ENCODE data around the gene KIF25.

Gene KIF25

DNA sequence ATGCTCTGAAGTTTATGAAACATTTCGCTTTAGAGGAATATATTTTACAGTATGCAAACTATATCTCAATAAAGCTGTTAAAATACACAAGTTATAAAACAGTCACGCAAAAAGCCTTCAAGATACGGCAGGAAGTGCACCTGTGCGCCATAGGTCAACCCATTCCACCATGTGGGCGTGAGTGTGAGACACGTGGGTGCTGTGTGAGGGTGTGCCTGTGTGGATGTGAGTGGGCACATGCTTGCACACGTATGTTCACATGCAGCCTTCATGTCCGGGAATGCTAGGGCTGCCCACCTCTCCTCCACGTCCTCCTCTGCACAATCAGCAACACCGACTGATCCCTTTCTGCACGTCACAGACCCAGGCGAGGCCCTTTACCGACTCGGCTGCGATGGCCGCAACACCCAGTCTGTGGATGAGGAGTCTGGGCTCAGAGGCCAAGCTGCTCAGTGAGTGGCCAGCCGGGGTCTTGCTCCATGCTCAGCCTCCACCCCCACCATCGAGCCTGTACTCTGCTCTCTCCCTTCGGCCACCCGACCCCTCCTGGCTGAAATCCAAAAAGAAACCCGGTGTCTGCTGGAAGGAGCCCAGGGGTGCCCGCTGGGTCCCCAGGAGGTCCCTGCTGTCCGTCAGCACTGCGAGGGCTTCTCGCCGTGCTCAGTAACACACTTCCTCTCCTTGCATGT, 84.5 kb downstream of the KIF25 start:
- TF ChIP-seq, protein P1, sequence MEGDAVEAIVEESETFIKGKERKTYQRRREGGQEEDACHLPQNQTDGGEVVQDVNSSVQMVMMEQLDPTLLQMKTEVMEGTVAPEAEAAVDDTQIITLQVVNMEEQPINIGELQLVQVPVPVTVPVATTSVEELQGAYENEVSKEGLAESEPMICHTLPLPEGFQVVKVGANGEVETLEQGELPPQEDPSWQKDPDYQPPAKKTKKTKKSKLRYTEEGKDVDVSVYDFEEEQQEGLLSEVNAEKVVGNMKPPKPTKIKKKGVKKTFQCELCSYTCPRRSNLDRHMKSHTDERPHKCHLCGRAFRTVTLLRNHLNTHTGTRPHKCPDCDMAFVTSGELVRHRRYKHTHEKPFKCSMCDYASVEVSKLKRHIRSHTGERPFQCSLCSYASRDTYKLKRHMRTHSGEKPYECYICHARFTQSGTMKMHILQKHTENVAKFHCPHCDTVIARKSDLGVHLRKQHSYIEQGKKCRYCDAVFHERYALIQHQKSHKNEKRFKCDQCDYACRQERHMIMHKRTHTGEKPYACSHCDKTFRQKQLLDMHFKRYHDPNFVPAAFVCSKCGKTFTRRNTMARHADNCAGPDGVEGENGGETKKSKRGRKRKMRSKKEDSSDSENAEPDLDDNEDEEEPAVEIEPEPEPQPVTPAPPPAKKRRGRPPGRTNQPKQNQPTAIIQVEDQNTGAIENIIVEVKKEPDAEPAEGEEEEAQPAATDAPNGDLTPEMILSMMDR (IDR thresholded peaks at IDR 0.05; ENCODE audit: insufficient read depth, low read depth, low read length, missing control alignments), result no peak
- DNase-seq (ENCODE audit: low read depth), result no peak

DNA sequence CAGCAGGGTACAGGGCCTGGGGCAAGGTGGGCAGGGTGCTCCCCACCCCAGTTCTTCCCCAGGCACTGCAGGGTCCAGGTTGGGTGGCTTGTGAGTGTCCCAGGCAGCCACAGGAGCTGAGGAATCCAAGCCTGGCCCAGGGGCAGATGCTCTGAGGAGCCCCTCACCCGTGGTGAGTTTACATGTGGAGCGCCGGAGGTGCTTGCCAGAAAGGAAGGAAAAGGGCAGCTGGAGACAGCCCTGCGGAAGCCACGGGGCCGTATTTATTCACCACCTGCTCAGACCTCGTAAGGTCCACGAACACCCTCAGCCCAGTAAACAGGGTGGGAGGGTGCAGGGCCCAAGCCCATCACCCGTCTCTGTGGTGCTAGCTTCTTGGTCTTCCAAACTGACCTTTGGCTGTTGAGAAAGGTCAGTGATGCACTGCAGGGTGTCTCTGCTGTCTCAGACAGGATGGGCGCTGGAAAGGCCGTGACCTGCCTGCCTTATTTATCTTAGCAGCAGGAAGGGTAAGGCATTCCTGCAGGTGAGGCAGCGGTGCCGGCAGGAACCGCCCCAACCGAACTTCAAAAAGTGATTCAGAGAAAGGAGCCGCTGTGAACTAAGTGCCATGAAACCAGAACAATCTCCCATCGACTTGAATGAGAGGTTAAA, 85.5 kb downstream of the KIF25 start:
- DNase-seq (ENCODE audit: low read depth), result no peak
- H3K4me3 ChIP-seq (ENCODE audit: low read depth, low read length), result no peak overlapping the region
- TF ChIP-seq, protein P1 (IDR thresholded peaks at IDR 0.05; ENCODE audit: insufficient read depth, low read depth, low read length, missing control alignments), result no peak

More for the DNA sequence above, 84.5 kb downstream of the KIF25 start:
- H3K4me3 ChIP-seq (ENCODE audit: low read depth, low read length), result no peak overlapping the region

DNA sequence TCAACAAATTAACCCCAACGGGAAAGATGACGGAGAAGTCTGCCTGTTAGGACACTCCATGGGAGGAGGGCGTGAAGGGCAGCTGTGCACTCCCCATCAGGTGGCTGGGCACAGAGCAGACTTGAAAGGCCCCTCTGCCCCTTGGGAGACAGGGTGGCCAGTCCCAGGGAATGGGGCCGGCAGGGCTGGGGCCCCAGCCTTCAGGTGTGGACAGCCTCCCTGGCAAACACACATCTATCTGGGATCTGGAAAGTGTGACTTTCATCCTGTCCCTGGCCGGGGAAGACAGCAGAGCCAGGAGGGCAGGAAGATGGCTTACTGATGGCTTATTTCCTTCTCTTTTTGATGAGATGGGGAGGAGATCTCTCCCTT, 86.0 kb downstream of the KIF25 start:
- no peak overlapping the region for H3K4me3 ChIP-seq (ENCODE audit: low read depth, low read length)
- no peak for DNase-seq (ENCODE audit: low read depth)

DNA sequence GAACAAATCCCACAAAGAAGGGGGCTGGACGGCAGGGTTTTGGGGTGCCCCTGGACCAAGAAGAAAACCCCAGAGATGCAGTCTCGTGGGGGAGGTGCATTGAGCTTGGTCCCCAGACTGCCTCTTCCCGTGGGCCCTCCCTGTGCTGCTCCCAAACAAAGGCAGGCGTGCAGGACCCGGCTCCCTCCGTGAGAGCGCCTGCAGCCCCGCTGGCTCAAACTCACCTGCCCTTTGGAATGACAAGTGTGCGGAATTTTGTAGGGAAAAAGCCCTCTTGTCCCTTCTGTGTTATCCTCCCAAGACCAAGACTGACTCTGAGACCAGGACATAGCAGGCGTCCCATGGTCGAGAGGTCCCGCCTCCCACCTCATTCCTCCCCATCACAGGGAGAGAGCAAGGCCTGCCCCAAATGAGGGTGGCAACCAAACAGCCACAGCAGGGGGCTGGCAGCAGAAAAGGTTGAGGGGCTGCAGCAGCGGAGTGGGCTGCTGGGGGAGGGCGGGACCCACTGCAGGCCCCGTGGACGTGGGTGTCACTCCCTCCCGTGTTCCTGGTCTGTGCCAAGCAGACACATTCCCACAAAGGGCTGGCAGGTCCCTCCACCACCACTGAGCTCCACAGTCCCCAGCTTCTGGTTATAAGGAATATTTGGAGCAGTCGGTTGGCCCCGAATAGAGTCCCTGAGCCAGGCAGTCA, 87.1 kb downstream of the KIF25 start:
- TF ChIP-seq, protein P1 (IDR thresholded peaks at IDR 0.05; ENCODE audit: insufficient read depth, low read depth, low read length, missing control alignments), result no peak
- H3K4me3 ChIP-seq (ENCODE audit: low read depth, low read length), result no peak overlapping the region
- DNase-seq (ENCODE audit: low read depth), result no peak

More for the DNA sequence above, 86.0 kb downstream of the KIF25 start:
- TF ChIP-seq, protein P1 (IDR thresholded peaks at IDR 0.05; ENCODE audit: insufficient read depth, low read depth, low read length, missing control alignments), result no peak

DNA sequence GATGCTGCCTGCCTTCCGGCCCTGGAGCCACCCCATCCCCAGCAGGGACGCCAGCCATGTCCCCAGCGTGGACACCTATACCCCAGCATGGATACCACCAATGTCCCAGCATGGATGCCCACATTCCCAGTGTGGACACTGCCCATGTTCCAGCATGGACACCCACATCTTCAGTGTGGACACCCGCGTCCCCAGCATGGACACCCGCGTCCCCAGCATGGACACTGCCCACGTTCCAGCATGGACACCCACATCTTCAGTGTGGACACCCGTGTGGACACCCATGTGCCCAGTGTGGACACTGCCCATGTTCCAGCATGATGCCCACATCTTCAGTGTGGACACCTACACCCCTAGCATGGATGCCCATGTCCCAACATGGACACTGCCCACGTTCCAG, 88.6 kb downstream of the KIF25 start:
- H3K4me3 ChIP-seq (ENCODE audit: low read depth, low read length), result no peak overlapping the region
- TF ChIP-seq, protein P1 (IDR thresholded peaks at IDR 0.05; ENCODE audit: insufficient read depth, low read depth, low read length, missing control alignments), result no peak
- DNase-seq (ENCODE audit: low read depth), result no peak

DNA sequence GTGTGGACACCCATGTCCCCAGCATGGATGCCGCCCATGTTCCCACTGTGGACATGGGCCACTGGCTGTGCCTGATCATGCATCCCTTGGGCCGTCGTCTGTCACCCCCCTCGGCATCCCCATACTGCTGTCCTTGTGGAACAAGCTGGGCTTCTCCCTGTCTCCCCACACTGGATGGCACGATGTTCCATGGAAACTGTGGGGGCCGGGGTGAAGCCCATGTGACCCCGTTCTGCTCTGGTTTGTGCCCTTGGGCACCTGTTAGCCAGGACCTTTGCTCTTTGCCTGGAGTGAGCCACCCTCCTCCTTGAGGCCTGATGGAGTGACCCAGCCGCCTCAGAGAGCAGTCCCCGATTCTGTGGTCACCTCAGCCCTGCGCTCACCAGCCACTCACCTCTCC, 89.1 kb downstream of the KIF25 start:
- TF ChIP-seq, protein P1 (IDR thresholded peaks at IDR 0.05; ENCODE audit: insufficient read depth, low read depth, low read length, missing control alignments), result no peak
- no peak for DNase-seq (ENCODE audit: low read depth)
- H3K4me3 ChIP-seq (ENCODE audit: low read depth, low read length), result no peak overlapping the region

Measured in GM12865 (cell line).